HEK293 (cell line): ENCODE measurements around the gene KPNA1.

ENCODE experiments used
- YY2 ChIP-seq: fragments of 450-650 bp; formaldehyde crosslinking; IDR thresholded peaks from 2 replicates; pipeline ENCODE4 v1.5.1; 2016; ENCODE audit warnings: missing biosample characterization, missing genetic modification characterization
- ZNF292 ChIP-seq: fragments of 450-650 bp; formaldehyde crosslinking; IDR thresholded peaks from 2 replicates; pipeline ENCODE4 v1.5.1; 2016; ENCODE audit warnings: low read depth, missing biosample characterization, missing genetic modification characterization, borderline replicate concordance
- ZNF391 ChIP-seq: fragments of 450-650 bp; formaldehyde crosslinking; IDR thresholded peaks from 2 replicates; pipeline ENCODE4 v1.5.1; 2016; ENCODE audit warnings: low read depth, missing biosample characterization, missing genetic modification characterization, borderline replicate concordance
- TF ChIP-seq, protein P1 (sequence below): fragments of 450-650 bp; formaldehyde crosslinking; IDR thresholded peaks from 2 replicates; pipeline ENCODE4 v1.5.1; 2016; ENCODE audit warnings: missing biosample characterization, missing genetic modification characterization
- TF ChIP-seq, protein P2 (sequence below): IDR thresholded peaks from 2 replicates; pipeline ENCODE4 v1.6.1; 2011; ENCODE audit warnings: mild to moderate bottlenecking, low read depth, low read length, borderline replicate concordance
- TF ChIP-seq, protein P3 (sequence below): fragments of 450-650 bp; formaldehyde crosslinking; conservative IDR thresholded peaks from 2 replicates; pipeline ENCODE4 v1.5.1; 2016; ENCODE audit warnings: low read depth, missing biosample characterization, missing genetic modification characterization

DNA sequence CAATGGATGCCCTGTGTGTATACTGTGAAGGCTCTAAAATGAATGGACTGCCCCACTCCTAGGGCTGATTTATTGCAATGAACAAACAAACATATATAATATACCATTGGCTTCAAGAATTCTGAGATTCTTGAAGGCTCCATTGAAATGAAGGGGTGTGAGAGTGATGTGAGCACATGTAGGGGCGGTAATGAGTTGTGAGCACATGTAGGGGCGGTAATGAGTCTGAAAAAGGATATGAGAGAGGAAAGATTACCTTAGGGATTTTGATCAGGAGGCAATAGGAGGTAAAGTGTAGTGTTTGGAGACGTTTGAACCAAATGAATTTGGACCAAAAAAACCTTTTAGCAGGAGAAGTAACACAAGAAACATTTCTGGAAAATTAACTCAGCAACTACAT is 127.0 kb downstream of the KPNA1 start:
- TF ChIP-seq ZNF391 (no peak), ZNF292 (tag by site-specific recombination) (no peak), YY2 (no peak)
- TF ChIP-seq, protein P1, sequence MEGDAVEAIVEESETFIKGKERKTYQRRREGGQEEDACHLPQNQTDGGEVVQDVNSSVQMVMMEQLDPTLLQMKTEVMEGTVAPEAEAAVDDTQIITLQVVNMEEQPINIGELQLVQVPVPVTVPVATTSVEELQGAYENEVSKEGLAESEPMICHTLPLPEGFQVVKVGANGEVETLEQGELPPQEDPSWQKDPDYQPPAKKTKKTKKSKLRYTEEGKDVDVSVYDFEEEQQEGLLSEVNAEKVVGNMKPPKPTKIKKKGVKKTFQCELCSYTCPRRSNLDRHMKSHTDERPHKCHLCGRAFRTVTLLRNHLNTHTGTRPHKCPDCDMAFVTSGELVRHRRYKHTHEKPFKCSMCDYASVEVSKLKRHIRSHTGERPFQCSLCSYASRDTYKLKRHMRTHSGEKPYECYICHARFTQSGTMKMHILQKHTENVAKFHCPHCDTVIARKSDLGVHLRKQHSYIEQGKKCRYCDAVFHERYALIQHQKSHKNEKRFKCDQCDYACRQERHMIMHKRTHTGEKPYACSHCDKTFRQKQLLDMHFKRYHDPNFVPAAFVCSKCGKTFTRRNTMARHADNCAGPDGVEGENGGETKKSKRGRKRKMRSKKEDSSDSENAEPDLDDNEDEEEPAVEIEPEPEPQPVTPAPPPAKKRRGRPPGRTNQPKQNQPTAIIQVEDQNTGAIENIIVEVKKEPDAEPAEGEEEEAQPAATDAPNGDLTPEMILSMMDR (tag by site-specific recombination): no peak
- TF ChIP-seq, protein P2, sequence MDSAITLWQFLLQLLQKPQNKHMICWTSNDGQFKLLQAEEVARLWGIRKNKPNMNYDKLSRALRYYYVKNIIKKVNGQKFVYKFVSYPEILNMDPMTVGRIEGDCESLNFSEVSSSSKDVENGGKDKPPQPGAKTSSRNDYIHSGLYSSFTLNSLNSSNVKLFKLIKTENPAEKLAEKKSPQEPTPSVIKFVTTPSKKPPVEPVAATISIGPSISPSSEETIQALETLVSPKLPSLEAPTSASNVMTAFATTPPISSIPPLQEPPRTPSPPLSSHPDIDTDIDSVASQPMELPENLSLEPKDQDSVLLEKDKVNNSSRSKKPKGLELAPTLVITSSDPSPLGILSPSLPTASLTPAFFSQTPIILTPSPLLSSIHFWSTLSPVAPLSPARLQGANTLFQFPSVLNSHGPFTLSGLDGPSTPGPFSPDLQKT: no peak
- TF ChIP-seq, protein P3, sequence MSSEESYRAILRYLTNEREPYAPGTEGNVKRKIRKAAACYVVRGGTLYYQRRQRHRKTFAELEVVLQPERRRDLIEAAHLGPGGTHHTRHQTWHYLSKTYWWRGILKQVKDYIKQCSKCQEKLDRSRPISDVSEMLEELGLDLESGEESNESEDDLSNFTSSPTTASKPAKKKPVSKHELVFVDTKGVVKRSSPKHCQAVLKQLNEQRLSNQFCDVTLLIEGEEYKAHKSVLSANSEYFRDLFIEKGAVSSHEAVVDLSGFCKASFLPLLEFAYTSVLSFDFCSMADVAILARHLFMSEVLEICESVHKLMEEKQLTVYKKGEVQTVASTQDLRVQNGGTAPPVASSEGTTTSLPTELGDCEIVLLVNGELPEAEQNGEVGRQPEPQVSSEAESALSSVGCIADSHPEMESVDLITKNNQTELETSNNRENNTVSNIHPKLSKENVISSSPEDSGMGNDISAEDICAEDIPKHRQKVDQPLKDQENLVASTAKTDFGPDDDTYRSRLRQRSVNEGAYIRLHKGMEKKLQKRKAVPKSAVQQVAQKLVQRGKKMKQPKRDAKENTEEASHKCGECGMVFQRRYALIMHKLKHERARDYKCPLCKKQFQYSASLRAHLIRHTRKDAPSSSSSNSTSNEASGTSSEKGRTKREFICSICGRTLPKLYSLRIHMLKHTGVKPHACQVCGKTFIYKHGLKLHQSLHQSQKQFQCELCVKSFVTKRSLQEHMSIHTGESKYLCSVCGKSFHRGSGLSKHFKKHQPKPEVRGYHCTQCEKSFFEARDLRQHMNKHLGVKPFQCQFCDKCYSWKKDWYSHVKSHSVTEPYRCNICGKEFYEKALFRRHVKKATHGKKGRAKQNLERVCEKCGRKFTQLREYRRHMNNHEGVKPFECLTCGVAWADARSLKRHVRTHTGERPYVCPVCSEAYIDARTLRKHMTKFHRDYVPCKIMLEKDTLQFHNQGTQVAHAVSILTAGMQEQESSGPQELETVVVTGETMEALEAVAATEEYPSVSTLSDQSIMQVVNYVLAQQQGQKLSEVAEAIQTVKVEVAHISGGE (tag by site-specific recombination): no peak
